Measurements from ENCODE around the gene SMIM27.
"Not testable (repeated sequence)": the region's sequence is repeated elsewhere in the genome, so short reads cannot be mapped to it uniquely, and the experiment has no call there.

The SMIM27 gene

DNA sequence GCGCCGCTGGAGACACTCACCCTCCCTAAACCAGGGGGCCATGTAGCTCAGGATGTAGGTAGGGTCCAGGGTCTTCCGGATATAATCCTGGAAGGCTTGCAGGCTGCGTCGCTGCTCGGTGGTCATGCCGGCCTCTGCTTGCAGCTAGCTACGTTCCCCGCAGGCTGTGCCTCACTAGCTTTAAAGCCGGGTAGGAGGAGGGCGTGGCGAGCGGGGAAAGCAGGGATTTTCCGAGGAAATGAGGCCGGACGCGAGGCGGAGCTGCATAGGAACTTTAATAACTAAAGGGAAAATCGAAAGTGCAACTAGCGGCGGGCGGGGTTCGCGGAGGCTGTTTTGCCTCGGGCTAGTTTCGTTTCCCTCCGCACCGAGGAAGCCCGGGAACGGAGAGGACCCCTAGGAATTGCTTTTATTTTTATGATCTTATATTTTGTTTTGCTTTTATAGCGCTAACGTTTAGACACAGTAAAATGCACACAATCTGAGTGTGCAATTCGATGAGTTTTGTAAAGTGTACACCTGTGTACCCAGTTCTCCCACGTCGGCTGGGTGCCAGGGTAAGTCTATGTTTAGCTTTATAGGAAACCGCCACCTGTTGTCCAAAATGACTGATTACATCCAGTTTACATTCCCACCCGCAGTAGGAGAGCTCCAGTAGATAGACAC is 26.0 kb upstream of the SMIM27 start, which contains the start of gene RIGI:
TSS of gene RIGI (minus strand) at position 156 of the 666 bp plus-strand sequence. CDS start at position 126, 30 bp downstream.
- peak within 1 kb of the TSS; percentile 84 for H3K9ac ChIP-seq (ENCODE audit: low read length)

DNA sequence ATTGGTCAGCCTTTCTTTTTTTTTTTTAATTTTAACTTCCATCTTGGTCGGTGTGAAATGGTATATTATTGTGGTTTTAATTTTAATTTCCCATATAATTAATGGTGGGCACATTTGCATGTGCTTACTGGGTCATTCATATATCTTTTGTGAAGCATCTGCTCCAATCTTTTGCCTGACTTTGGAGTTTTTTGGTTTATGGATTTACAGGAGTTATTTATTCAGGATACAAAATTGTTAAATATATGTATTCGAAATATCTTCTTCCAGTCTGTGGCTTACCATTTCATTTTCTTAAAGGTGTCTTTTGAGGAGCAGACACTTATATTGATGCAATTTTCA is 25.4 kb upstream of the SMIM27 start:
- Histone ChIP-seq H3K27me3 (ENCODE audit: control insufficient read depth, insufficient read depth, low read length) (no peaks in the 10 kb centered on the region), H3K9me3 (ENCODE audit: control insufficient read depth, insufficient read depth, low read depth, low read length) (peaks cover 8% of the 10 kb centered on the region; the same call in 1 of the 2 replicates), H3K4me1 (ENCODE audit: control insufficient read depth, insufficient read depth, low read length) (peaks cover 7% of the 10 kb centered on the region), H3K27ac (ENCODE audit: low read depth, low read length) (no peak overlapping the region), H3K36me3 (ENCODE audit: control insufficient read depth, insufficient read depth, low read length) (peaks cover 3% of the 10 kb centered on the region; the same call in 1 of the 2 replicates), H3K4me3 (ENCODE audit: low read depth, low read length) (peak overlapping the region; percentile 84), H3K9ac (ENCODE audit: low read length) (no peak overlapping the region)

More for the DNA sequence above, 26.0 kb upstream of the SMIM27 start, which contains the start of gene RIGI:
- Histone ChIP-seq H3K27ac (ENCODE audit: low read depth, low read length) (no peak within 1 kb of the TSS), H3K9me3 (ENCODE audit: control insufficient read depth, insufficient read depth, low read depth, low read length) (peaks cover 10% of the 10 kb centered on the region; the same call in 1 of the 2 replicates), H3K36me3 (ENCODE audit: control insufficient read depth, insufficient read depth, low read length) (peaks cover 3% of the 10 kb centered on the region; the same call in 1 of the 2 replicates), H3K4me1 (ENCODE audit: control insufficient read depth, insufficient read depth, low read length) (peaks cover 7% of the 10 kb centered on the region), H3K27me3 (ENCODE audit: control insufficient read depth, insufficient read depth, low read length) (no peaks in the 10 kb centered on the region), H3K4me3 (ENCODE audit: low read depth, low read length) (peak within 1 kb of the TSS; percentile 84)

DNA sequence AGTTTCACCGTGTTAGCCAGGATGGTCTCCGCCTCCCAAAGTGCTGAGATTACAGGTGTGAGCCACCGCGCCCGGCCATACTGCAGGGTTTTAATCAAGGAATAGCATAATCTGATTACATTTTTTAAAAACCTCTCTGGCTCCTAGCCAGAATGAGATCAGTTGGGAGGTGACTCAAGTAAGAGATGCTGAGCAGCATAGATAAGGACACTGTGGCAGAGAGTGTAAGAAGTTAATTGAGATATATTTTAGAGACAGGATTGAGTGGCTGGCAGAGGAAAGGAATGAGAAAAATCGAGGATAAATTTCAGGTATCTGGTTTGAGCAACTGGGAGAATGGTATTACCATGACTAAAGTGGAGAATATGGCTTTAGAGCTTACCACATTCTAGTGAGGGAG is 18.8 kb upstream of the SMIM27 start:
- Histone ChIP-seq H3K27ac (ENCODE audit: low read depth, low read length) (no peak overlapping the region), H3K9ac (ENCODE audit: low read length) (no peak overlapping the region), H3K27me3 (ENCODE audit: control insufficient read depth, insufficient read depth, low read length) (no peaks in the 10 kb centered on the region), H3K36me3 (ENCODE audit: control insufficient read depth, insufficient read depth, low read length) (no peaks in the 10 kb centered on the region), H3K9me3 (ENCODE audit: control insufficient read depth, insufficient read depth, low read depth, low read length) (no peaks in the 10 kb centered on the region; the same call in 1 of the 2 replicates), H3K4me1 (ENCODE audit: control insufficient read depth, insufficient read depth, low read length) (no peaks in the 10 kb centered on the region), H3K4me3 (ENCODE audit: low read depth, low read length) (no peak overlapping the region)

DNA sequence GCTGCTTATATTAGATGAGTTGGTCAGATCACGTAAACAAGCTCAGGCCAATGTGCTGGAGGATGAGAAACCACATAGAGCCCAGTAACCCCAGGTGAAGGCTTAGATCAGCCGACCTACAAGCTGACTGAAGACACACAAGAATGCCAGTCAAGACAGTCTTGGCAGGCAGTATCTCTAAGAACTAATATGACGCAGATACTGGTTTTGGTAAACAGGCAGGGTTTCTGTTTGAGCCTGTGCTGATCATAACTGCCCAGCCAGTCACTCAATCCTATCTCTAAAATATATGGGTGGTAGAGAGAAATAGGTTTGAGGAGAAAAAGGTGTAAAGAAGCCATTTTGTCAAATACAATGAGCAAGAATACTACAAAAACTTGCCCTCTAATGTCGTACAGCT is 18.3 kb upstream of the SMIM27 start:
- Histone ChIP-seq H3K27ac (ENCODE audit: low read depth, low read length) (no peak overlapping the region), H3K4me1 (ENCODE audit: control insufficient read depth, insufficient read depth, low read length) (no peaks in the 10 kb centered on the region), H3K9me3 (ENCODE audit: control insufficient read depth, insufficient read depth, low read depth, low read length) (no peaks in the 10 kb centered on the region; the same call in 1 of the 2 replicates), H3K9ac (ENCODE audit: low read length) (no peak overlapping the region), H3K36me3 (ENCODE audit: control insufficient read depth, insufficient read depth, low read length) (no peaks in the 10 kb centered on the region), H3K4me3 (ENCODE audit: low read depth, low read length) (no peak overlapping the region), H3K27me3 (ENCODE audit: control insufficient read depth, insufficient read depth, low read length) (no peaks in the 10 kb centered on the region)

DNA sequence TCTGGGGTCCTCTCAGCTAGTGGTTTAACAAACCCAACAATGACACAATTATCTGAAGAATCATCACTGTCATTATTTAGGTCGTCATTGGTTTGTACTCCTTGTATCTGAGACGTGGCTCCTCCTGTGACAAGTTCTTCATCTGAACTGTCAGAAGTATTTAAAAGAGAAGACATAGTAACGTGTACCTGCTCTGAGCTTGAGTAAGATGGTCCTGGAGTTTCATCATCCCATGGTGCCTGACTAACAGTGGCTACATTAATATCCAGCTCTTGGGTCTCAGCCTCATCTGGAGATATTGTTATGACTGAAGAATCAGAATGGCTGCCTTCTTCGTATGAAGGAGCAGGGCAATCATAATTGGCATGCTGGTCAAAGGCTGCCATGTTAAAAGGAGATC is 9.1 kb upstream of the SMIM27 start:
- Histone ChIP-seq H3K9ac (ENCODE audit: low read length) (no peak overlapping the region), H3K9me3 (ENCODE audit: control insufficient read depth, insufficient read depth, low read depth, low read length) (no peaks in the 10 kb centered on the region), H3K4me3 (ENCODE audit: low read depth, low read length) (no peak overlapping the region), H3K36me3 (ENCODE audit: control insufficient read depth, insufficient read depth, low read length) (peaks cover 41% of the 10 kb centered on the region), H3K27me3 (ENCODE audit: control insufficient read depth, insufficient read depth, low read length) (no peaks in the 10 kb centered on the region), H3K27ac (ENCODE audit: low read depth, low read length) (no peak overlapping the region), H3K4me1 (ENCODE audit: control insufficient read depth, insufficient read depth, low read length) (no peaks in the 10 kb centered on the region)

DNA sequence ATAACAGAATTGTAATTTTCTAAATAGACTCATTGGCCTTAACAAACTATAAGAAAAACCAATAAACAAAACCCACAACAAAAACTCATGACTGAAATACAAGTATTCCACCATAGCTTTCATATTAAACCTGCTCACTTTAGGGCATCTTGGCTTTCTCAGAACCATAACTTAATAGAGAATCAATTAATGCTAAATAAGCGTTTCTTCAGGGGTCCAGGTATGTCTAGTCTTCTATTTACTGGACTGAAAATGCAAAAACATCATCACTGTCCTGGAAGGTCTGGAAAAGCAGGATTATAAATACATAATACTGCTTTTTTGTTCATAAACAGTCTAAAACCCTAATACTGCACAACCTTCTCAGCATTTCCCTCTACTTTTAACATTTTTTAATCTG is 6.2 kb upstream of the SMIM27 start:
- peaks cover 37% of the 10 kb centered on the region for H3K36me3 ChIP-seq (ENCODE audit: control insufficient read depth, insufficient read depth, low read length)
- no peak overlapping the region for H3K9ac ChIP-seq (ENCODE audit: low read length)
- no peak overlapping the region for H3K4me3 ChIP-seq (ENCODE audit: low read depth, low read length)
- H3K4me1 ChIP-seq (ENCODE audit: control insufficient read depth, insufficient read depth, low read length) = no peaks in the 10 kb centered on the region
- no peaks in the 10 kb centered on the region for H3K9me3 ChIP-seq (ENCODE audit: control insufficient read depth, insufficient read depth, low read depth, low read length)
- no peak overlapping the region for H3K27ac ChIP-seq (ENCODE audit: low read depth, low read length)
- H3K27me3 ChIP-seq (ENCODE audit: control insufficient read depth, insufficient read depth, low read length) = no peaks in the 10 kb centered on the region

DNA sequence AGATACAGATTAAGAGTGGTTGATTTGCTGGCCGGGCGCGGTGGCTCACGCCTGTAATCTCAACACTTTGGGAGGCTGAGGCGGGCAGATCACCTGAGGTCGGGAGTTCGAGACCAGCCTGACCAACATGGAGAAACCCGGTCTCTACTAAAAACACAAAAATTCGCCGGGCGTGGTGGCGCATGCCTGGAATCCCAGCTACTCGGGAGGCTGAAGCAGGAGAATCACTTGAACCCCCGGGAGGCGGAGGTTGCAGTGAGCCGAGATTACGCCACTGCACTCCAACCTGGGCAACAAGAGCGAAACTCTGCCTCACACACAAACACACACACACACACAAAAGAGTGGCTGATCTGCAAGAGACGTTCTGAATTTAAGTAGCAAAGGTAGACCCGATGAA is 3.9 kb upstream of the SMIM27 start:
- not testable (repeated sequence) for H3K9ac ChIP-seq (ENCODE audit: low read length); H3K4me3 ChIP-seq (ENCODE audit: low read depth, low read length); H3K27me3 ChIP-seq (ENCODE audit: control insufficient read depth, insufficient read depth, low read length); H3K9me3 ChIP-seq (ENCODE audit: control insufficient read depth, insufficient read depth, low read depth, low read length); H3K4me1 ChIP-seq (ENCODE audit: control insufficient read depth, insufficient read depth, low read length); H3K27ac ChIP-seq (ENCODE audit: low read depth, low read length)
- peaks cover 16% of the 10 kb centered on the region for H3K36me3 ChIP-seq (ENCODE audit: control insufficient read depth, insufficient read depth, low read length)

DNA sequence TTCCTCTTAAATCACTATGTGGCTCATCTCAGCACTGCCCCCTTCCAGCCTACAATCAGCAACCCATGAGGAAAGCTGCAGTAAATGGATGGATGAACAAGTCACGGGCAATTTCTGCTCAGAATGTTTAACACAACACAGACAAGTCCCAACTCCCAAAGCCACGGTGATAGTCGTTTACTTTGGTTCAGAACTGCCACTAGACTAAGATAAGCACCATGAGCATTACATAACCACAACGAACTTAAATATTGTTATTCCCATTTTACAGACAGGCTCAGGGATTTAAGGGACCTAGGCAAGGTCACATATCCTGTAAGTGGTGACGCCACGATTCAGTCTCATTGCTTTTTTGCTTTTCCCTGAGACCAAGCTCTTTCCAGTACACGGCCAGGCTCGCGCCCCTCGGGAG is 2.0 kb upstream of the SMIM27 start:
- H3K9me3 ChIP-seq (ENCODE audit: control insufficient read depth, insufficient read depth, low read depth, low read length) = no peaks in the 10 kb centered on the region
- H3K27me3 ChIP-seq (ENCODE audit: control insufficient read depth, insufficient read depth, low read length) = no peaks in the 10 kb centered on the region
- no peaks in the 10 kb centered on the region for H3K4me1 ChIP-seq (ENCODE audit: control insufficient read depth, insufficient read depth, low read length)
- H3K4me3 ChIP-seq (ENCODE audit: low read depth, low read length) = peak overlapping the region; percentile 97
- H3K9ac ChIP-seq (ENCODE audit: low read length) = peak overlapping the region; percentile 89
- H3K27ac ChIP-seq (ENCODE audit: low read depth, low read length) = peak overlapping the region; percentile 64; the same call in 1 of the 2 replicates
- H3K36me3 ChIP-seq (ENCODE audit: control insufficient read depth, insufficient read depth, low read length) = 0 out of 2 replicates have a peak, but pooled peaks cover 3% of the 10 kb centered on the region

DNA sequence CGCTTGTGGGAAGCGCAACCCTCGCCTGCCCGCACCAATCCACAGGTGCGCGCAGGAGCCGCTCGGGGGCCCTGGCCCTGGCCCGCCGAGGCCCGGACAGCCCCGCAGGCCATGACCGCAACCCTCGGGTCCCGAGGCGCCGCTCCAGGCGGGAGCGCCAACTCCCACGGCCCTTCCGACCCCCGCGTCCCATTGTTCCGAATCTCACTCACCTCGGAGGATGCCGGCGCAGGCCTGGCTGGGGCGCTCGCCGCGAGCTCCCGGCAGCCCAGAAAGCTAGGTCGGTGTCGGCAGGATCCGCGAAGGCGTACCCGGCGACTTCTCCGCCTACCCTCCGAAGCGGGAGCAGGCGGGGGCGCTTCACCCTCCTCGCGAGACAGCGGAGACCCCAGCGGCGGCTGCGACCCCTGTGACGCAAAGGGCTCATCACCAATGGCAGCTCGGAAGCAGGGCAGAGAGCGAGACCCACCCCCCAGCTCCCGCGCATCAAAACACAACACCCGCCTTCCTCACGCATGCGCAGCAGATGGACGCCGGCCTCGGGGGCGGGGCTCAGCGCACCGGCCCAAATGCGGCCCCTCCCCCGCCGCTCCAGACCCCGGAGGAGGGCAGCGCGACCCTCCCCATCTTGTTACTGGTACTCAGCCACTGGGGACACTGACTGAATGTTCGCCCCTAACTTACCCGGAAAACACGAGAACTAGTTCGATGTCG is 1.4 kb upstream of the SMIM27 start:
- H3K27ac ChIP-seq (ENCODE audit: low read depth, low read length) = peak overlapping the region; percentile 64; the same call in 1 of the 2 replicates
- H3K9me3 ChIP-seq (ENCODE audit: control insufficient read depth, insufficient read depth, low read depth, low read length) = no peaks in the 10 kb centered on the region
- H3K36me3 ChIP-seq (ENCODE audit: control insufficient read depth, insufficient read depth, low read length) = 0 out of 2 replicates have a peak, but pooled peaks cover 3% of the 10 kb centered on the region
- no peaks in the 10 kb centered on the region for H3K27me3 ChIP-seq (ENCODE audit: control insufficient read depth, insufficient read depth, low read length)
- peak overlapping the region; percentile 96 for H3K9ac ChIP-seq (ENCODE audit: low read length)
- no peaks in the 10 kb centered on the region for H3K4me1 ChIP-seq (ENCODE audit: control insufficient read depth, insufficient read depth, low read length)
- peak overlapping the region; percentile 97 for H3K4me3 ChIP-seq (ENCODE audit: low read depth, low read length)

DNA sequence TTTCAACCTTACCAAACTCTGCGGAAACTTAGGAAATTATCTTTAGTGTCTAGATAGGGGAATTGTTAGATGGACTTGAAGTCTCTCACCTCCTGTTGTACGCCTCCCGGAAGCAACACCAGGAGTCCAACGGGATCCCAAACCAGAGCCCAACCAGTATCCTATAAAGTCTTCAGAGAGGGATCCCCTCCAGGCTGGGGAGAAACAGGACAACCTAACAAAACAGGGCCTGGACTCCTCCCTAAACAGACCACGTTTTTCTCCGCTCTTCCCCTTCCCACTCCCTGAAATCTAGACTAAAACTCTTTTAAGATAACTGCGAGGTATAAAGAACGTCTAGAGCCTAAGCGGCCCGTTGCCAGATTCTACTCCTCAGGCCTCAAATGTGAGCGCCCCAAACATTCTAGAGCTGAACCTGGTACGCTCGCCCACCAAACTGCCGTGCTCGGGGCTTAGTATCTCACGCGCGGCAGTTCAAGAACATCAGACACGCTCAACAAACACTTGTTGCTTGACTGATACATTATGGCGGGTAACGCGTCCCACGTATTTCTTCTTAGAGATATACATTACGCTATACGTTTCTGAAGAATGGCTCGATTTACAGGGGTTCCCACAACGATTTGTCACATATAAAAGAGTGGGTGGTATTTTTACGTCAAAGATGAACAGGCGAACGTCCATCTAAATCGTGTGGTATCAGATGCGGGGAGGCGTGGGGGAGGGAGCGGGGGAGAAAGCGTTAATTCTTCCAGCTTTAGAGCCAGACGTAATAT is 663 bp upstream of the SMIM27 start:
- H3K9me3 ChIP-seq (ENCODE audit: control insufficient read depth, insufficient read depth, low read depth, low read length) = no peaks in the 10 kb centered on the region
- H3K4me1 ChIP-seq (ENCODE audit: control insufficient read depth, insufficient read depth, low read length) = no peaks in the 10 kb centered on the region
- 0 out of 2 replicates have a peak, but pooled peaks cover 3% of the 10 kb centered on the region for H3K36me3 ChIP-seq (ENCODE audit: control insufficient read depth, insufficient read depth, low read length)
- peak overlapping the region; percentile 97 for H3K4me3 ChIP-seq (ENCODE audit: low read depth, low read length)
- peak overlapping the region; percentile 91; the same call in 1 of the 2 replicates for H3K27ac ChIP-seq (ENCODE audit: low read depth, low read length)
- H3K27me3 ChIP-seq (ENCODE audit: control insufficient read depth, insufficient read depth, low read length) = no peaks in the 10 kb centered on the region
- peak overlapping the region; percentile 96 for H3K9ac ChIP-seq (ENCODE audit: low read length)

All from HUES6 (cell line).